ENCODE measurements around the gene RBM27. TPM values are rescaled to one million over a fixed set of nuclear protein-coding genes. Genes with fewer than 3 reads are reported as not detected.
"Not testable (repeated sequence)": the region's sequence is repeated elsewhere in the genome, so short reads cannot be mapped to it uniquely, and the experiment has no call there.

Gene RBM27
- polyA plus RNA-seq, 1 of the 3 experiments (the other 2 are of a cell fraction): 8.2 TPM

DNA sequence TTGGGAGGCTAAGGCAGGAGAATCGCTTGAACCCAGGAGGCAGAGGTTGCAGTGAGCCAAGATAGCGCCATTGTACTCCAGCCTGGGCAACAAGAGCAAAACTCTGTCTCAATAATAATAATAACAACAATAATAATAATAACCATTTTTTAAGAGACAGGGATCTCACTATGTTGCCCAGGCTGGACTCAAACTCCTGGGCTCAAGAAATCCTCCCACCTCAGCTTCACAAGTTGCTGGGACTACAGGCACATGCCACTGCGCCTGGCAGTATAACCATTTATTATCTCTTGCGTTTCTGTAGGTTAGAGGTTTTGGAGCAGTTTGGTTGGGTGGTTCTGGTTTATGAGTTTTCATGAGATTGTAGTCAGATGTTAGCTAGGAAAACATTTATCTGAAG, 8.4 kb upstream of the RBM27 start:
- not testable (repeated sequence) for H3K27ac ChIP-seq (ENCODE audit: low read depth in 2 of 2, low read length in 1 of 2)

GRCh38 chr5:146196459-146197048, 6.9 kb upstream of the RBM27 start:
- Histone ChIP-seq H3K4me2 (no peak overlapping the region), H3K36me3 (replicated peaks in 1 of 2; ENCODE audit: control insufficient read depth in 1 of 2, insufficient read depth in 2 of 2, low read length in 1 of 2) (no peaks in the 10 kb centered on the region), H3K9me2 (no peaks in the 10 kb centered on the region), H3K27ac (ENCODE audit: low read depth in 2 of 2, low read length in 1 of 2) (no peak overlapping the region), H3K9me3 (no peaks in the 10 kb centered on the region), H3K27me3 (ENCODE audit: insufficient read depth) (no peaks in the 10 kb centered on the region), H3K79me2 (ENCODE audit: insufficient read depth) (no peaks in the 10 kb centered on the region), H3F3A (replicated peaks; ENCODE audit: insufficient read depth) (no peaks in the 10 kb centered on the region), H2AFZ (ENCODE audit: low read depth) (no peak overlapping the region), H3K4me3 (ENCODE audit: low read depth in 2 of 2, low read length in 1 of 2) (no peak overlapping the region), H3K9ac (no peak overlapping the region), H3K4me1 (ENCODE audit: control insufficient read depth in 1 of 2, insufficient read depth in 2 of 2, low read depth in 1 of 2, low read length in 1 of 2) (no peaks in the 10 kb centered on the region), H4K20me1 (ENCODE audit: insufficient read depth) (no peaks in the 10 kb centered on the region)
- WGBS (ENCODE audit: low lambda C conversion rate): 92% methylated on average over 6 of the region's 6 CpGs
- DNase-seq: no peak
- CTCF ChIA-PET: interaction anchor here (0.7 kb wide), 1 partner anchor 59 kb away, joined by 3 read pairs; no protein-coding TSS in a partner anchor
- TF ChIP-seq FOXM1 (IDR thresholded peaks at IDR 0.05; ENCODE audit: low read depth) (no peak), RXRA (IDR thresholded peaks at IDR 0.05; ENCODE audit: borderline replicate concordance, low read depth) (no peak)
- TF ChIP-seq, protein P1, sequence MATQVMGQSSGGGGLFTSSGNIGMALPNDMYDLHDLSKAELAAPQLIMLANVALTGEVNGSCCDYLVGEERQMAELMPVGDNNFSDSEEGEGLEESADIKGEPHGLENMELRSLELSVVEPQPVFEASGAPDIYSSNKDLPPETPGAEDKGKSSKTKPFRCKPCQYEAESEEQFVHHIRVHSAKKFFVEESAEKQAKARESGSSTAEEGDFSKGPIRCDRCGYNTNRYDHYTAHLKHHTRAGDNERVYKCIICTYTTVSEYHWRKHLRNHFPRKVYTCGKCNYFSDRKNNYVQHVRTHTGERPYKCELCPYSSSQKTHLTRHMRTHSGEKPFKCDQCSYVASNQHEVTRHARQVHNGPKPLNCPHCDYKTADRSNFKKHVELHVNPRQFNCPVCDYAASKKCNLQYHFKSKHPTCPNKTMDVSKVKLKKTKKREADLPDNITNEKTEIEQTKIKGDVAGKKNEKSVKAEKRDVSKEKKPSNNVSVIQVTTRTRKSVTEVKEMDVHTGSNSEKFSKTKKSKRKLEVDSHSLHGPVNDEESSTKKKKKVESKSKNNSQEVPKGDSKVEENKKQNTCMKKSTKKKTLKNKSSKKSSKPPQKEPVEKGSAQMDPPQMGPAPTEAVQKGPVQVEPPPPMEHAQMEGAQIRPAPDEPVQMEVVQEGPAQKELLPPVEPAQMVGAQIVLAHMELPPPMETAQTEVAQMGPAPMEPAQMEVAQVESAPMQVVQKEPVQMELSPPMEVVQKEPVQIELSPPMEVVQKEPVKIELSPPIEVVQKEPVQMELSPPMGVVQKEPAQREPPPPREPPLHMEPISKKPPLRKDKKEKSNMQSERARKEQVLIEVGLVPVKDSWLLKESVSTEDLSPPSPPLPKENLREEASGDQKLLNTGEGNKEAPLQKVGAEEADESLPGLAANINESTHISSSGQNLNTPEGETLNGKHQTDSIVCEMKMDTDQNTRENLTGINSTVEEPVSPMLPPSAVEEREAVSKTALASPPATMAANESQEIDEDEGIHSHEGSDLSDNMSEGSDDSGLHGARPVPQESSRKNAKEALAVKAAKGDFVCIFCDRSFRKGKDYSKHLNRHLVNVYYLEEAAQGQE (IDR thresholded peaks at IDR 0.05; ENCODE audit: low read depth, low read length): no peak
- POLR2A ChIA-PET: no interaction called here

More for the DNA sequence above, 8.4 kb upstream of the RBM27 start:
- H3K79me2 ChIP-seq (ENCODE audit: insufficient read depth); H3K4me2 ChIP-seq; H3K9ac ChIP-seq; CTCF ChIA-PET; H3K9me3 ChIP-seq; POLR2A ChIA-PET; DNase-seq; H3K4me3 ChIP-seq (ENCODE audit: low read depth in 2 of 2, low read length in 1 of 2); H3F3A ChIP-seq (replicated peaks; ENCODE audit: insufficient read depth); H3K27me3 ChIP-seq (ENCODE audit: insufficient read depth); H3K4me1 ChIP-seq (ENCODE audit: control insufficient read depth in 1 of 2, insufficient read depth in 2 of 2, low read depth in 1 of 2, low read length in 1 of 2); H2AFZ ChIP-seq (ENCODE audit: low read depth); H4K20me1 ChIP-seq (ENCODE audit: insufficient read depth); H3K9me2 ChIP-seq; H3K36me3 ChIP-seq (replicated peaks in 1 of 2; ENCODE audit: control insufficient read depth in 1 of 2, insufficient read depth in 2 of 2, low read length in 1 of 2): not testable (repeated sequence)
- WGBS (ENCODE audit: low lambda C conversion rate): 91% methylated on average over 4 of the region's 4 CpGs

DNA sequence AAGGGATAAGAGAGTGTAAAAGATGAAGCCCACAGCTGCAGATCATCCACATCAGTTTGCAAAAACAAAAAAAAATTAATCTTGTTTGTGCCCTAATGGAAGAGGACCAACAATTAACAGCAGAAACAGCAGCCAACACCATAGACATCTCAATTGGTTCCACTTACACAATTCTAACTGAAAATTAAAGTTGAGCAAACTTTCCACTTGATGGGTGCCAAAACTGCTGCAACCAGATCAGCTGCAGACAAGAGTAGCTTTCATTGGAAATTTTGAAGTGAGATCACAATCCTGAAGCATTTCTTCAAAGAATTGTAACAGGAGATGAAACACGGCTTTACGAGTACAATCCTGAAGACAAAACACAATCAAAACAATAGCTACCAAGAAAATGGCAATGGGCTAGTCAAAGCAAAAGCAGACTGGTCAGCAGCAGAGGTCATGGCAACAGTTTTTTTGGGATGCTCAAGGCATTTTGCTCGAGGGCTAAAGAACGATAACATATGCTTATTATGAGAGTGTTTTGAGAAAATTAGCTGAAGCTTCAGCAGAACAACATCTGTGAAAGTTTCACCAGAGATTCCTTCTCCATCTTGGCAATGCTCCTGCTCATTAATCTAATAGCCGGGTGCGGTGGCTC, 4.1 kb upstream of the RBM27 start:
- Histone ChIP-seq H3K4me3 (ENCODE audit: low read depth in 2 of 2, low read length in 1 of 2) (no peak overlapping the region), H3K27me3 (ENCODE audit: insufficient read depth) (no peaks in the 10 kb centered on the region), H3K27ac (ENCODE audit: low read depth in 2 of 2, low read length in 1 of 2) (no peak overlapping the region), H3K9me2 (no peaks in the 10 kb centered on the region), H3K36me3 (replicated peaks in 1 of 2; ENCODE audit: control insufficient read depth in 1 of 2, insufficient read depth in 2 of 2, low read length in 1 of 2) (no peaks in the 10 kb centered on the region), H3K4me2 (no peak overlapping the region), H3K9ac (no peak overlapping the region), H2AFZ (ENCODE audit: low read depth) (no peak overlapping the region), H3K9me3 (no peaks in the 10 kb centered on the region), H3F3A (replicated peaks; ENCODE audit: insufficient read depth) (no peaks in the 10 kb centered on the region), H3K4me1 (ENCODE audit: control insufficient read depth in 1 of 2, insufficient read depth in 2 of 2, low read depth in 1 of 2, low read length in 1 of 2) (no peaks in the 10 kb centered on the region; a peak in 1 of 4 replicates), H3K79me2 (ENCODE audit: insufficient read depth) (peaks cover 9% of the 10 kb centered on the region), H4K20me1 (ENCODE audit: insufficient read depth) (0 out of 2 replicates have a peak, but pooled peaks cover 1% of the 10 kb centered on the region)
- 81% methylated on average over 6 of the region's 6 CpGs for WGBS (ENCODE audit: low lambda C conversion rate)
- ChIA-PET POLR2A (interaction anchor here (0.8 kb wide), 1 partner anchor 13 kb away, joined by 3 read pairs; no protein-coding TSS in a partner anchor), CTCF (interaction anchor here (0.6 kb wide), 1 partner anchor 69 kb away, joined by 3 read pairs; no protein-coding TSS in a partner anchor)
- DNase-seq: no peak
- TF ChIP-seq EP300 (IDR thresholded peaks at IDR 0.05; ENCODE audit: borderline replicate concordance in 1 of 2, low read depth in 1 of 2, low read length in 1 of 2): no peak
- no peak for TF ChIP-seq USF2 (IDR thresholded peaks at IDR 0.05; ENCODE audit: borderline replicate concordance, low read depth, low read length)
- TF ChIP-seq RXRA (IDR thresholded peaks at IDR 0.05; ENCODE audit: borderline replicate concordance, low read depth): no peak
- TF ChIP-seq GABPA (IDR thresholded peaks at IDR 0.05; ENCODE audit: low read depth): no peak
- no peak for TF ChIP-seq TAF1 (IDR thresholded peaks at IDR 0.05; ENCODE audit: borderline replicate concordance, low read depth, low read length)
- no peak for TF ChIP-seq ZBTB33 (IDR thresholded peaks at IDR 0.05; ENCODE audit: borderline replicate concordance, low read depth)
- no peak for TF ChIP-seq CHD2 (IDR thresholded peaks at IDR 0.05; ENCODE audit: low read length, partially characterized antibody)
- TF ChIP-seq, protein P2, sequence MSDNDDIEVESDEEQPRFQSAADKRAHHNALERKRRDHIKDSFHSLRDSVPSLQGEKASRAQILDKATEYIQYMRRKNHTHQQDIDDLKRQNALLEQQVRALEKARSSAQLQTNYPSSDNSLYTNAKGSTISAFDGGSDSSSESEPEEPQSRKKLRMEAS (IDR thresholded peaks at IDR 0.05; ENCODE audit: low read depth): no peak
- no peak for TF ChIP-seq RAD21 (IDR thresholded peaks at IDR 0.05; ENCODE audit: low read length)
- no peak for TF ChIP-seq MEF2A (IDR thresholded peaks at IDR 0.05; ENCODE audit: borderline replicate concordance, low read depth)
- no peak for TF ChIP-seq POLR2AphosphoS5 (IDR thresholded peaks at IDR 0.05; ENCODE audit: low read depth, low read length)
